Keratinocyte (primary cell): ENCODE measurements around the gene ABHD16A. TPM values are rescaled to one million over a fixed set of nuclear protein-coding genes. Genes with fewer than 3 reads are reported as not detected.

Experiments
- DNase-seq: peaks from one replicate; pipeline ENCODE4 v3.0.0-alpha.2; 2011; ENCODE audit warnings: low read depth, missing footprints, low spot score
- FAIRE-seq: peaks from 2 replicates; lab custom pipeline; 2011; peaks lifted over from hg19 to GRCh38; lab: Jason Lieb, UNC
- H2AFZ ChIP-seq: 2 replicates; pipeline ENCODE4 v1.6.0; 2012; ENCODE audit warnings: low read length, control low read depth, inconsistent platforms; ENCODE audit not compliant: control insufficient read depth
- H3K27ac ChIP-seq: 2 replicates; pipeline ENCODE4 v1.5.1; 2011; ENCODE audit warnings: low read length; ENCODE audit not compliant: control insufficient read depth, insufficient read depth
- H3K27me3 ChIP-seq: 3 replicates; pipeline ENCODE4 v1.6.0; 2011; ENCODE audit warnings: low read length; ENCODE audit not compliant: control insufficient read depth, insufficient read depth; ENCODE audit errors: extremely low read depth
- H3K36me3 ChIP-seq, 2 experiments: 2 replicates in 1 of 2; 3 replicates in 1 of 2; pipeline ENCODE4 v1.5.1; 2011; ENCODE audit warnings: low read length in 2 of 2, mild to moderate bottlenecking in 1 of 2; ENCODE audit not compliant: control insufficient read depth in 2 of 2, insufficient read depth in 2 of 2; ENCODE audit errors: extremely low read depth in 1 of 2
- H3K4me1 ChIP-seq: 3 replicates; pipeline ENCODE4 v1.5.1; 2011; ENCODE audit warnings: low read length; ENCODE audit not compliant: control insufficient read depth, insufficient read depth; ENCODE audit errors: extremely low read depth
- H3K4me2 ChIP-seq: 3 replicates; pipeline ENCODE4 v1.6.0; 2011; ENCODE audit warnings: low read depth, low read length; ENCODE audit not compliant: control insufficient read depth, insufficient read depth; ENCODE audit errors: extremely low read depth
- H3K4me3 ChIP-seq, 3 experiments: fragments of 200-600 bp in 1 of 3; sonication (generic) in 1 of 3; 2 replicates in 2 of 3; 3 replicates in 1 of 3; pipeline ENCODE4 v1.5.1; 2011 to 2016; ENCODE audit warnings: low read length in 3 of 3, mild to moderate bottlenecking in 3 of 3, control low read depth in 2 of 3, inconsistent platforms in 1 of 3, low read depth in 1 of 3, mixed read lengths in 1 of 3, mixed run types in 1 of 3, moderate library complexity in 1 of 3; ENCODE audit not compliant: control insufficient read depth in 2 of 3, insufficient read depth in 2 of 3; ENCODE audit errors: extremely low read depth in 1 of 3
- H3K79me2 ChIP-seq: 2 replicates; pipeline ENCODE4 v1.6.0; 2012; ENCODE audit warnings: low read length; ENCODE audit not compliant: control insufficient read depth, insufficient read depth
- H3K9ac ChIP-seq: 3 replicates; pipeline ENCODE4 v1.6.0; 2011; ENCODE audit warnings: low read length; ENCODE audit not compliant: control insufficient read depth, insufficient read depth; ENCODE audit errors: extremely low read depth
- H3K9me1 ChIP-seq: 3 replicates; pipeline ENCODE4 v1.6.0; 2011; ENCODE audit warnings: low read length; ENCODE audit not compliant: control insufficient read depth, insufficient read depth; ENCODE audit errors: extremely low read depth
- H3K9me3 ChIP-seq: 2 replicates; pipeline ENCODE4 v1.5.1; 2012; ENCODE audit warnings: low read depth, low read length; ENCODE audit not compliant: control insufficient read depth
- H4K20me1 ChIP-seq: 3 replicates; pipeline ENCODE4 v1.6.0; 2011; ENCODE audit warnings: low read length; ENCODE audit not compliant: control insufficient read depth, insufficient read depth; ENCODE audit errors: extremely low read depth
- EZH2 ChIP-seq: IDR thresholded peaks from one replicate; pipeline ENCODE4 v1.6.1; 2012; ENCODE audit warnings: inconsistent platforms, mild to moderate bottlenecking, low read length, moderate library complexity
- dilution Hi-C: fragments of 300-500 bp; cut with MboI; formaldehyde crosslinking; loops from one replicate; pipeline ENCODE4 v1.7.0; 2020; ENCODE audit warnings: low sequenced_read_pairs; ENCODE audit not compliant: extremely low pct_ligation_motif_present
- polyA plus RNA-seq, 5 experiments: library from polyadenylated mRNA; depleted of rRNA in 3 of 5; stranded (reverse) in 3 of 5; stranded (forward) in 1 of 5; unstranded in 1 of 5; fragments of >200 nt; gene quantifications; 1 replicate in 1 of 5; 2 replicates in 3 of 5; 3 replicates in 1 of 5; pipeline versions ENCODE4 v1.2.1 to v1.2.3, GENCODE V29; 2011 to 2012; ENCODE audit warnings: missing spikeins in 2 of 5, low read depth in 1 of 5, low replicate concordance in 1 of 5
- TF ChIP-seq, protein P1 (sequence below), 3 experiments: IDR thresholded peaks in 1 of 3; conservative IDR thresholded peaks in 1 of 3; optimal IDR thresholded peaks in 1 of 3; 2 replicates in 2 of 3; 3 replicates in 1 of 3; pipeline versions ENCODE3 to v1.5.1; 2011; ENCODE audit warnings: low read length in 3 of 3, mild to moderate bottlenecking in 3 of 3, moderate library complexity in 2 of 3, control low read depth in 1 of 3, inconsistent platforms in 1 of 3; ENCODE audit not compliant: insufficient read depth in 2 of 3; ENCODE audit errors: extremely low read depth in 1 of 3

The ABHD16A gene
- polyA plus RNA-seq, 1 donor (not counting 4 experiments of a cell fraction or from before 2014, with no cell fraction given) = 21.8 TPM

- no peak for TF ChIP-seq EZH2
- TF ChIP-seq, protein P1, sequence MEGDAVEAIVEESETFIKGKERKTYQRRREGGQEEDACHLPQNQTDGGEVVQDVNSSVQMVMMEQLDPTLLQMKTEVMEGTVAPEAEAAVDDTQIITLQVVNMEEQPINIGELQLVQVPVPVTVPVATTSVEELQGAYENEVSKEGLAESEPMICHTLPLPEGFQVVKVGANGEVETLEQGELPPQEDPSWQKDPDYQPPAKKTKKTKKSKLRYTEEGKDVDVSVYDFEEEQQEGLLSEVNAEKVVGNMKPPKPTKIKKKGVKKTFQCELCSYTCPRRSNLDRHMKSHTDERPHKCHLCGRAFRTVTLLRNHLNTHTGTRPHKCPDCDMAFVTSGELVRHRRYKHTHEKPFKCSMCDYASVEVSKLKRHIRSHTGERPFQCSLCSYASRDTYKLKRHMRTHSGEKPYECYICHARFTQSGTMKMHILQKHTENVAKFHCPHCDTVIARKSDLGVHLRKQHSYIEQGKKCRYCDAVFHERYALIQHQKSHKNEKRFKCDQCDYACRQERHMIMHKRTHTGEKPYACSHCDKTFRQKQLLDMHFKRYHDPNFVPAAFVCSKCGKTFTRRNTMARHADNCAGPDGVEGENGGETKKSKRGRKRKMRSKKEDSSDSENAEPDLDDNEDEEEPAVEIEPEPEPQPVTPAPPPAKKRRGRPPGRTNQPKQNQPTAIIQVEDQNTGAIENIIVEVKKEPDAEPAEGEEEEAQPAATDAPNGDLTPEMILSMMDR (optimal IDR thresholded peaks at IDR 0.05 in 1 of 3, IDR thresholded peaks at IDR 0.05 in 1 of 3, conservative IDR thresholded peaks at IDR 0.05 in 1 of 3; ENCODE audit: extremely low read depth in 1 of 3, insufficient read depth in 2 of 3, low read length in 3 of 3) = peak in 1 of 3 experiments; percentile 19
- FAIRE-seq (no peak), DNase-seq (peak; percentile 87)
- no peaks in the 10 kb centered on the region for H3K27me3 ChIP-seq
- dilution Hi-C loops = no loop called here
- peak within 1 kb of the TSS; percentile 91 for H3K4me2 ChIP-seq
- H3K27ac ChIP-seq = peak within 1 kb of the TSS; percentile 96
- peak within 1 kb of the TSS; percentile 94 for H3K9ac ChIP-seq
- no peaks in the 10 kb centered on the region for H3K9me3 ChIP-seq
- no peaks in the 10 kb centered on the region for H4K20me1 ChIP-seq
- H2AFZ ChIP-seq = peak within 1 kb of the TSS; percentile 86
- peaks cover 28 to 38% of the 10 kb centered on the region in 2 experiments for H3K36me3 ChIP-seq
- no peaks in the 10 kb centered on the region for H3K9me1 ChIP-seq
- peaks cover 27% of the 10 kb centered on the region for H3K4me1 ChIP-seq
- peaks cover 40% of the 10 kb centered on the region for H3K79me2 ChIP-seq
- H3K4me3 ChIP-seq = peak within 1 kb of the TSS; percentile 93 to 95 (median 94)
These were observed 37.4 kb downstream of the ABHD16A start, which contains the start of gene CSNK2B for GRCh38 chr6:31665501-31666336. Gene CSNK2B (plus strand): TSS chr6:31666080. CDS start chr6:31666832, 752 bp downstream.

DNA sequence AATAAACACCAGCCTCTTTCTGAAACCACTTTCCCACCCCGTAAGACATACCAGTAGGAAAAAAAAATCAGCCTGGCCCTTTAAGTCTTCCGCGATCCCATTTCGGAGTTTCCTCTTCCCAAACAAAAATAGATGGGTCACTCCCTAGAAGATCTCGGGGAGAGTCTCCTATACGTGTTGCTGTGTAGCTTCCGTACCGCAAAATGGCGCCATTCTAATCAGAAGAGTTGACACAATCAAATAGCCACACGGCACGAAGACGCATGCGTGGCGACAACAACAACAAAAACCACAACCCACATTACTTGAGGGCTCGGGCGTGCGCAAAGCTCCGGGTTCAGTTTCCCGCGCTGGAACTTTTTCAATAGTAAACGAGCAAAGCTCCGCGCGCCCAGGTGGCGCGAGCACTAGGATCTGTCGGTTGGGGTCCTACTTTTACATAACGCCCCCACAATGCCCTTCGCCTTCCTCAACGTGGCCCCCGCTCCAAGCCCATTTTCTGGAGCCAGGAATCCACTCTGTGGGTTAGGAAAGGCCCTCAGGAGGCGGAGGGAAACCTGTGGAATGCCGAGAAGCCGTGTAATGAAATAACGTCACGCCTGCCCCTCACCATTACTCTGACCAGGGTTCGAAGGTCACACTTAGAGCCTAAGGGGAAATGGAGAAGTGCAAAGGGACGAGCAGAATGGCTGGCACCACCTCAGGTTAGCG is 38.2 kb downstream of the ABHD16A start, which contains the start of gene GPANK1:
Gene GPANK1, minus strand, starts transcription at position 208 of the 711 bp plus-strand sequence. CDS start 519 bp downstream, outside the sequence.
- peaks cover 30% of the 10 kb centered on the region for H3K4me1 ChIP-seq
- peak; percentile 76 for FAIRE-seq
- peak; percentile 66 for DNase-seq

More for the DNA sequence above, 38.2 kb downstream of the ABHD16A start, which contains the start of gene GPANK1:
- H3K27me3 ChIP-seq = no peaks in the 10 kb centered on the region
- H3K9me3 ChIP-seq = no peaks in the 10 kb centered on the region
- H3K4me2 ChIP-seq = peak within 1 kb of the TSS; percentile 71
- no peaks in the 10 kb centered on the region for H4K20me1 ChIP-seq
- peak within 1 kb of the TSS; percentile 93 to 95 (median 94) for H3K4me3 ChIP-seq
- H3K27ac ChIP-seq = peak within 1 kb of the TSS; percentile 96
- no peaks in the 10 kb centered on the region for H3K9me1 ChIP-seq
- peak within 1 kb of the TSS; percentile 86 for H2AFZ ChIP-seq
- TF ChIP-seq, protein P1 (optimal IDR thresholded peaks at IDR 0.05 in 1 of 3, IDR thresholded peaks at IDR 0.05 in 1 of 3, conservative IDR thresholded peaks at IDR 0.05 in 1 of 3; ENCODE audit: extremely low read depth in 1 of 3, insufficient read depth in 2 of 3, low read length in 3 of 3) = no peak
- TF ChIP-seq EZH2 = no peak
- peaks cover 41% of the 10 kb centered on the region for H3K79me2 ChIP-seq
- peak within 1 kb of the TSS; percentile 94 for H3K9ac ChIP-seq
- dilution Hi-C loops = no loop called here
- peaks cover 21 to 33% of the 10 kb centered on the region in 2 experiments for H3K36me3 ChIP-seq
